ENCODE results near the gene DDX42. TPM values are rescaled to one million over a fixed set of nuclear protein-coding genes. Genes with fewer than 3 reads are reported as not detected.
A peak's percentile ranks its signal among the peaks of the same experiment; 100 is the strongest.

The DDX42 gene
- total and polyA plus RNA-seq, 9 of the 15 experiments (the other 6 are each of a cell fraction or from before 2014, with no cell fraction given): 16.5 to 149 (median 87.6) TPM

- no peak for TF ChIP-seq RBM15 (IDR thresholded peaks at IDR 0.05; ENCODE audit: insufficient read depth, low read length)
- TF ChIP-seq PHTF2 (CRISPR knock-in tag; IDR thresholded peaks at IDR 0.05): no peak
- no peak for TF ChIP-seq NCOA2 (IDR thresholded peaks at IDR 0.05; ENCODE audit: partially characterized antibody in 2 of 2)
Observed at GRCh38 chr17:63842173-63842539, 68.2 kb downstream of the DDX42 start (continued).

GRCh38 chr17:63842540-63843386 lies 68.8 kb downstream of the DDX42 start, which contains the start of gene SMARCD2:
SMARCD2 (minus strand) TSS chr17:63842685; CDS start chr17:63842674, 11 bp downstream.
- peak within 1 kb of the TSS; percentile 93 to 98 for H3K9ac ChIP-seq (ENCODE audit: insufficient read depth in 1 of 2, low read depth in 2 of 2, low read length in 2 of 2)
- TF ChIP-seq BRF2 (IDR thresholded peaks at IDR 0.05; ENCODE audit: borderline replicate concordance, insufficient read depth, insufficient read length): no peak
- TF ChIP-seq TCF7 (IDR thresholded peaks at IDR 0.05; ENCODE audit: borderline replicate concordance): peak; percentile 72; the same call in 1 of the 2 replicates
- TF ChIP-seq CBX3 (IDR thresholded peaks at IDR 0.05; ENCODE audit: borderline replicate concordance in 1 of 2, low read length in 2 of 2): peak in 1 of 2 experiments; percentile 90; a peak in 2 of 3 replicates
- peak; percentile 57; the same call in 1 of the 2 replicates for TF ChIP-seq ZBTB9 (CRISPR knock-in tag; IDR thresholded peaks at IDR 0.05)
- TF ChIP-seq DNMT1 (IDR thresholded peaks at IDR 0.05): peak; percentile 81; the same call in 1 of the 2 replicates
- TF ChIP-seq RERE (CRISPR knock-in tag; IDR thresholded peaks at IDR 0.05; ENCODE audit: borderline replicate concordance): 0 out of 2 replicates have a peak, but pooled peaks have one; percentile 71
- no peak for TF ChIP-seq TEAD2 (tag; IDR thresholded peaks at IDR 0.05)

More at GRCh38 chr17:63842540-63843386, 68.8 kb downstream of the DDX42 start, which contains the start of gene SMARCD2:
- peaks cover 52% of the 10 kb centered on the region for H3K79me2 ChIP-seq (ENCODE audit: control insufficient read depth, insufficient read depth, low read length)
- POLR2A ChIA-PET: interaction anchor here (0.8 to 5.8 kb wide), 7 partner anchors 10 to 168 kb away, joined by 3 to 66 read pairs (median 5); partner anchors contain the start of genes CCDC47, DDX42, FTSJ3 and PSMC5
- peak within 1 kb of the TSS; percentile 93 for H3K27ac ChIP-seq (ENCODE audit: extremely low read depth, low read depth, low read length)
- intact Hi-C loops (cut with micrococcal nuclease) (loop anchor here (1.0 to 10.0 kb wide), 4 partner anchors 15 to 408 kb away; partner anchors contain the start of genes CCDC47, FTSJ3, MAP3K3 and PSMC5), in situ Hi-C loops (cut with MboI) (loop anchor here (25.0 kb wide), 1 partner anchor 405 kb away; the partner anchor contains the start of gene CYB561)
- no peaks in the 10 kb centered on the region for H4K20me1 ChIP-seq (replicated peaks; ENCODE audit: control insufficient read depth, insufficient read depth, low read length)
- ATAC-seq (peak; percentile 90), DNase-seq (ENCODE audit: extremely low read depth in 1 of 4, low spot score in 3 of 4) (peak; percentile 94 to 99 (median 96)), FAIRE-seq (peak; percentile 92)
- H3K4me3 ChIP-seq: peak within 1 kb of the TSS; percentile 95
- peaks cover 23 to 45% of the 10 kb centered on the region in 2 experiments for H3K4me1 ChIP-seq (replicated peaks in 1 of 2; ENCODE audit: control insufficient read depth in 2 of 2, insufficient read depth in 2 of 2, low read length in 2 of 2)
- H3K4me2 ChIP-seq (ENCODE audit: insufficient read depth, low read length): peak within 1 kb of the TSS; percentile 96
- CTCF ChIA-PET (ENCODE audit: low intra/inter-chr PET ratio): no interaction called here
- no peaks in the 10 kb centered on the region for H3K9me3 ChIP-seq (replicated peaks; ENCODE audit: control insufficient read depth, insufficient read depth, low read depth, low read length)
- H3K9me1 ChIP-seq (ENCODE audit: control insufficient read depth, insufficient read depth, low read length): no peaks in the 10 kb centered on the region
- no peaks in the 10 kb centered on the region for H3K27me3 ChIP-seq (ENCODE audit: control insufficient read depth in 2 of 2, insufficient read depth in 2 of 2, low read length in 2 of 2)
- peaks cover 19% of the 10 kb centered on the region; the same call in 1 of the 3 replicates for H3K36me3 ChIP-seq (ENCODE audit: control insufficient read depth, insufficient read depth, low read length)
- no TSS peak for BruUV-seq (replicated peaks)
- WGBS (ENCODE audit: insufficient coverage, low coverage, missing lambda C conversion rate): under 1% methylated on average over 52 of the region's 92 CpGs
- H2AFZ ChIP-seq (ENCODE audit: low read depth, low read length): peak within 1 kb of the TSS; percentile 82
